ENCODE measurements around the gene USP2. TPM values are rescaled to one million over a fixed set of nuclear protein-coding genes. Genes with fewer than 3 reads are reported as not detected.
A peak's percentile ranks its signal among the peaks of the same experiment; 100 is the strongest.

Gene USP2
- total and polyA plus RNA-seq, 2 of the 8 experiments (the other 6 are each of a cell fraction or from before 2014, with no cell fraction given): 2.2 to 6.9 TPM

DNA sequence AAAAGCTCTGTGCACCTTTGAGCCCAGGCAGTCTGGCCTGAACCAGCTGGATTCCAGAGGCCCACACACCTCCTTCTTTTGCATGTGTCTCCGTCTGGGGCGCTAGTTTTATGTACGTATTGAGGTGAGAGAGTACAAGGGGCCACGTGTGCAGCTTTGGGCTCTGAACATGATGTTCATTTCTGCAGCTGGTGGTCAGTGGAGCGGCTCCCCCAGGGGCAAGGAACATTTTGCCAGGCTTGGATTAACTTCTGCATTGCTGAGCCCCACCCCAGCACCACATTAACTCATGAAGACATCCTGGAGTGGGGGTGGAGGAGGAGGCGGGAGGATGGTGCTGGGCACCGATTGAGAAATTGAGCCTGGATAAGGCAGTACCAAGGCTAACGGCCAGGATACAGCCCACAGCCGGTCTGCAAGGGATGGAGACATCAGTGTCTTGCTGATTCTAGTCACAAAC, 13.8 kb downstream of the USP2 start:
- no peak overlapping the region for H3K23ac ChIP-seq (ENCODE audit: insufficient read length)
- 0 out of 2 replicates have a peak overlapping the region, but pooled peaks have one; percentile 15 for H3K18ac ChIP-seq (ENCODE audit: extremely low read depth, low read length)
- H4K20me1 ChIP-seq (replicated peaks in 1 of 2; ENCODE audit: control insufficient read depth in 1 of 2, insufficient read depth in 2 of 2, low read length in 2 of 2): peaks cover 2 to 11% of the 10 kb centered on the region in 2 experiments
- no peak overlapping the region for H2BK20ac ChIP-seq (ENCODE audit: low read length)
- H3K4me1 ChIP-seq (replicated peaks in 1 of 4; ENCODE audit: control insufficient read depth in 3 of 4, insufficient read depth in 4 of 4, low read length in 3 of 4): peaks cover 0 to 21% (median 15%) of the 10 kb centered on the region in 4 experiments; a peak in 6 of 7 replicates
- H3K27me3 ChIP-seq (replicated peaks in 1 of 4; ENCODE audit: control insufficient read depth in 3 of 4, extremely low read depth in 1 of 4, insufficient read depth in 3 of 4, low read length in 3 of 4): peaks cover 16 to 30% (median 28%) of the 10 kb centered on the region in 4 experiments
- no peak overlapping the region for H4K91ac ChIP-seq (replicated peaks; ENCODE audit: insufficient read length, low read length)
- H2AFZ ChIP-seq (ENCODE audit: low read length): no peak overlapping the region
- H3K4ac ChIP-seq (replicated peaks; ENCODE audit: insufficient read length, low read depth, low read length): no peak overlapping the region
- FAIRE-seq (no peak), DNase-seq (ENCODE audit: low read depth in 1 of 2, low spot score in 2 of 2) (no peak)
- peaks cover 4% of the 10 kb centered on the region; the same call in 1 of the 2 replicates for H3K23me2 ChIP-seq (ENCODE audit: low read depth, low read length)
- H3K4me3 ChIP-seq (ENCODE audit: extremely low read depth in 1 of 4, insufficient read depth in 2 of 4, low read depth in 3 of 4, low read length in 4 of 4): no peak overlapping the region
- no peak overlapping the region for H4K5ac ChIP-seq (ENCODE audit: insufficient read length, low read depth, low read length)
- no peak overlapping the region for H2AK5ac ChIP-seq (ENCODE audit: low read depth, low read length)
- POLR2A ChIA-PET (ENCODE audit: partially characterized antibody): interaction anchor here (1.0 to 1.8 kb wide), 3 partner anchors 8 to 194 kb away, joined by 3 to 5 read pairs (median 5); no protein-coding TSS in a partner anchor
- peak overlapping the region; percentile 14; the same call in 1 of the 2 replicates for H2BK12ac ChIP-seq (ENCODE audit: low read depth, low read length)
- no peaks in the 10 kb centered on the region for H3K79me1 ChIP-seq (ENCODE audit: low read depth, low read length)
- no peaks in the 10 kb centered on the region for H3K36me3 ChIP-seq (ENCODE audit: control insufficient read depth in 2 of 4, insufficient read depth in 4 of 4, low read length in 3 of 4)
- peak overlapping the region; percentile 88; the same call in 1 of the 2 replicates for H2BK15ac ChIP-seq (ENCODE audit: low read length)
- H3K56ac ChIP-seq (replicated peaks; ENCODE audit: insufficient read length, low read depth, low read length): no peak overlapping the region
- TF ChIP-seq RBBP5 (IDR thresholded peaks at IDR 0.05; ENCODE audit: borderline replicate concordance, low read depth, low read length): no peak
- TF ChIP-seq SIN3A (conservative IDR thresholded peaks at IDR 0.05 in 1 of 2, IDR thresholded peaks at IDR 0.05 in 1 of 2; ENCODE audit: low read depth in 1 of 2, low read length in 2 of 2): no peak
- TF ChIP-seq YY1 (IDR thresholded peaks at IDR 0.05; ENCODE audit: low read depth, low read length): no peak
- TF ChIP-seq TAF7 (optimal IDR thresholded peaks at IDR 0.05; ENCODE audit: borderline replicate concordance, low read depth, low read length): no peak
- TF ChIP-seq TEAD4 (IDR thresholded peaks at IDR 0.05; ENCODE audit: low read depth, low read length): no peak
- TF ChIP-seq, protein P1, sequence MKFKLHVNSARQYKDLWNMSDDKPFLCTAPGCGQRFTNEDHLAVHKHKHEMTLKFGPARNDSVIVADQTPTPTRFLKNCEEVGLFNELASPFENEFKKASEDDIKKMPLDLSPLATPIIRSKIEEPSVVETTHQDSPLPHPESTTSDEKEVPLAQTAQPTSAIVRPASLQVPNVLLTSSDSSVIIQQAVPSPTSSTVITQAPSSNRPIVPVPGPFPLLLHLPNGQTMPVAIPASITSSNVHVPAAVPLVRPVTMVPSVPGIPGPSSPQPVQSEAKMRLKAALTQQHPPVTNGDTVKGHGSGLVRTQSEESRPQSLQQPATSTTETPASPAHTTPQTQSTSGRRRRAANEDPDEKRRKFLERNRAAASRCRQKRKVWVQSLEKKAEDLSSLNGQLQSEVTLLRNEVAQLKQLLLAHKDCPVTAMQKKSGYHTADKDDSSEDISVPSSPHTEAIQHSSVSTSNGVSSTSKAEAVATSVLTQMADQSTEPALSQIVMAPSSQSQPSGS (IDR thresholded peaks at IDR 0.05; ENCODE audit: low read length): no peak
- no peak for TF ChIP-seq ZNF274 (IDR thresholded peaks at IDR 0.05; ENCODE audit: borderline replicate concordance, extremely low read depth, low read length)
- TF ChIP-seq FOSL1 (IDR thresholded peaks at IDR 0.05; ENCODE audit: insufficient read depth, low read depth, low read length): no peak
- no peak for TF ChIP-seq CTBP2 (IDR thresholded peaks at IDR 0.05; ENCODE audit: borderline replicate concordance, insufficient read depth, insufficient read length, low read length)
- no peak for TF ChIP-seq RXRA (IDR thresholded peaks at IDR 0.05; ENCODE audit: insufficient read depth, low read depth, low read length)
- no peak for TF ChIP-seq MAFK (IDR thresholded peaks at IDR 0.05; ENCODE audit: low read depth, low read length)
- H3K14ac ChIP-seq (ENCODE audit: insufficient read length): no peak overlapping the region
- 85% methylated on average over 9 of the region's 9 CpGs; no CpG with 5 or more reads in 1 of the 2 experiments for WGBS, 2 experiments (ENCODE audit: extremely low coverage in 1 of 2, insufficient coverage in 1 of 2, insufficient read length in 1 of 2, insufficient replicate concordance in 2 of 2, low coverage in 1 of 2, low lambda C conversion rate in 2 of 2, missing lambda C conversion rate in 1 of 2)
- no peaks in the 10 kb centered on the region for H3K79me2 ChIP-seq (ENCODE audit: control insufficient read depth in 1 of 2, insufficient read depth in 2 of 2, low read length in 2 of 2)
- no peak overlapping the region for H3K27ac ChIP-seq (ENCODE audit: low read depth, low read length)
- no peak overlapping the region for H2BK5ac ChIP-seq (ENCODE audit: low read depth, low read length)
- H2BK120ac ChIP-seq (replicated peaks; ENCODE audit: low read depth, low read length): no peak overlapping the region
- CTCF ChIA-PET (ENCODE audit: partially characterized antibody): interaction anchor here (0.9 to 26.3 kb wide), 13 partner anchors 8 to 238 kb away, joined by 3 to 474 read pairs (median 5); partner anchors contain the start of genes C1QTNF5, MFRP, THY1 and USP2
- no peak overlapping the region for H3K4me2 ChIP-seq (ENCODE audit: insufficient read depth in 1 of 2, low read depth in 2 of 2, low read length in 2 of 2)
- H3K9ac ChIP-seq (replicated peaks in 1 of 4; ENCODE audit: extremely low read depth in 1 of 4, low read depth in 3 of 4, low read length in 3 of 4): no peak overlapping the region
- no peak overlapping the region for H4K8ac ChIP-seq (ENCODE audit: extremely low read depth, insufficient read depth, low read length)
- no peaks in the 10 kb centered on the region; a peak in 1 of 4 replicates for H3K9me3 ChIP-seq (ENCODE audit: insufficient read depth in 2 of 2, low read depth in 1 of 2, low read length in 1 of 2)
